Kidney epithelial cell (primary cell): ENCODE results near the gene TBX3. TPM values are rescaled to one million over a fixed set of nuclear protein-coding genes. Genes with fewer than 3 reads are reported as not detected.
A peak's percentile ranks its signal among the peaks of the same experiment; 100 is the strongest.

Source experiments
- DNase-seq: peaks from one replicate; pipeline ENCODE4 v3.0.0-alpha.2; 2010; ENCODE audit warnings: low read depth
- H3K27me3 ChIP-seq: 2 replicates; pipeline ENCODE4 v1.6.0; 2011; ENCODE audit warnings: low read length; ENCODE audit not compliant: control insufficient read depth, insufficient read depth
- H3K36me3 ChIP-seq: 2 replicates; pipeline ENCODE4 v1.5.1; 2011; ENCODE audit warnings: low read length; ENCODE audit not compliant: control insufficient read depth, insufficient read depth
- H3K4me3 ChIP-seq: 2 replicates; pipeline ENCODE4 v1.5.1; 2011; ENCODE audit warnings: low read depth, mild to moderate bottlenecking, control low read depth, low read length
- total RNA-seq: library from RNA; depleted of rRNA; stranded (reverse); fragments of >200 nt; gene quantifications from 2 replicates; pipeline ENCODE4 v1.2.3, GENCODE V29; 2015
- TF ChIP-seq, protein P1 (sequence below): IDR thresholded peaks from 2 replicates; pipeline ENCODE4 v1.5.1; 2011; ENCODE audit warnings: mild to moderate bottlenecking, moderate library complexity, low read length, control low read depth, inconsistent platforms; ENCODE audit not compliant: insufficient read depth, poor library complexity, severe bottlenecking

TBX3 gene
- total RNA-seq, 1 donor from 2014 or later = 12.2 TPM

GRCh38 chr12:114686426-114686772 lies 2.4 kb upstream of the TBX3 start:
- Histone ChIP-seq H3K4me3 (no peak overlapping the region), H3K36me3 (no peaks in the 10 kb centered on the region), H3K27me3 (peaks cover 54% of the 10 kb centered on the region)
- no peak for DNase-seq
- TF ChIP-seq, protein P1, sequence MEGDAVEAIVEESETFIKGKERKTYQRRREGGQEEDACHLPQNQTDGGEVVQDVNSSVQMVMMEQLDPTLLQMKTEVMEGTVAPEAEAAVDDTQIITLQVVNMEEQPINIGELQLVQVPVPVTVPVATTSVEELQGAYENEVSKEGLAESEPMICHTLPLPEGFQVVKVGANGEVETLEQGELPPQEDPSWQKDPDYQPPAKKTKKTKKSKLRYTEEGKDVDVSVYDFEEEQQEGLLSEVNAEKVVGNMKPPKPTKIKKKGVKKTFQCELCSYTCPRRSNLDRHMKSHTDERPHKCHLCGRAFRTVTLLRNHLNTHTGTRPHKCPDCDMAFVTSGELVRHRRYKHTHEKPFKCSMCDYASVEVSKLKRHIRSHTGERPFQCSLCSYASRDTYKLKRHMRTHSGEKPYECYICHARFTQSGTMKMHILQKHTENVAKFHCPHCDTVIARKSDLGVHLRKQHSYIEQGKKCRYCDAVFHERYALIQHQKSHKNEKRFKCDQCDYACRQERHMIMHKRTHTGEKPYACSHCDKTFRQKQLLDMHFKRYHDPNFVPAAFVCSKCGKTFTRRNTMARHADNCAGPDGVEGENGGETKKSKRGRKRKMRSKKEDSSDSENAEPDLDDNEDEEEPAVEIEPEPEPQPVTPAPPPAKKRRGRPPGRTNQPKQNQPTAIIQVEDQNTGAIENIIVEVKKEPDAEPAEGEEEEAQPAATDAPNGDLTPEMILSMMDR = no peak

DNA sequence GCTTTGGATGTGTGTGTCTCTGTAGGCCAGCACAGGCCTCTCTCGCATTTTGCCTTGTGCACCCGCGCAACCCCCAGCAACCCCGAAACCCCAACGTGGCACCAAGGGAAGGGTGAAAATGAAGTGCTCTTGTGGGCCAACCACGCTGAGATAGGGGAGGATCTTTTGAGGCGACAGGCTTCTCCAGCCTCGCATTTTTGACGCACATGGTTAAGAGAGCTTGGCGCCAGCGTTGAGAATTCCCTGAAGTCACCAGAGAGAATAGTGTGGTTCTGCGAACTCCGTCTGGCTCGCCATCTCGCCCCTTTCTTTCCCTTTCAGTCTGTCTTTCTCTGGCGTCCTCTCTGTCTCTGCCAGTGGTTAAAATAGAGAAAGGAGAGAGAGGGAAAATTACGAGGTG lies 1.9 kb upstream of the TBX3 start:
- peaks cover 49% of the 10 kb centered on the region for H3K27me3 ChIP-seq
- no peak overlapping the region for H3K4me3 ChIP-seq
- no peaks in the 10 kb centered on the region for H3K36me3 ChIP-seq
- DNase-seq = no peak
- TF ChIP-seq, protein P1 = no peak

DNA sequence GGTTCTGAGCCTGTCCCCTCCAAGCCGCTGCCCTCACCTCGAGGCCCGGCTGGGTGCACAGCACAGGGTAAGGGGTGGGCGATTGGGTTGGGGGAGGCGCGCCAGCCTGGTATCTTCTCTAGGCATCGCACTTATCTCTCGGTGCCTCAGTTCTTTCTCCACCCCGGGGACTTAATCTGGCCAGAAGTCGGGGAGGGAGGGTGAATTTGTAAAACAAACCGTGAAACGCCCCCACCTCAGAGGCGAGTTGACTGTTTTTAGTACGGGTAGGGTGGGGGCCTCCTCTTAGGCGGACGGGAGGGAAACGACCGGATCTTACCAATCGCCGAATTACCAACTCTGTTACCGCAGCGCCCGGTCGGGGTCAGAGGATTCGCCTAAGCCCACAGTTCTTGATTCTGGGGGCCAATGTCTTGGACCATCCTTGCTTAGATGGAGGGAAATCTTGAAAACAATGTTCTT lies 1.4 kb upstream of the TBX3 start:
- TF ChIP-seq, protein P1 = no peak
- no peaks in the 10 kb centered on the region for H3K36me3 ChIP-seq
- DNase-seq = no peak
- peaks cover 44% of the 10 kb centered on the region for H3K27me3 ChIP-seq
- peak overlapping the region; percentile 69 for H3K4me3 ChIP-seq

- Histone ChIP-seq H3K4me3 (peak overlapping the region; percentile 69), H3K27me3 (peaks cover 39% of the 10 kb centered on the region), H3K36me3 (no peaks in the 10 kb centered on the region)
- DNase-seq = no peak
- TF ChIP-seq, protein P1 = no peak
Measured at GRCh38 chr12:114684870-114685273, 897 bp upstream of the TBX3 start.

DNA sequence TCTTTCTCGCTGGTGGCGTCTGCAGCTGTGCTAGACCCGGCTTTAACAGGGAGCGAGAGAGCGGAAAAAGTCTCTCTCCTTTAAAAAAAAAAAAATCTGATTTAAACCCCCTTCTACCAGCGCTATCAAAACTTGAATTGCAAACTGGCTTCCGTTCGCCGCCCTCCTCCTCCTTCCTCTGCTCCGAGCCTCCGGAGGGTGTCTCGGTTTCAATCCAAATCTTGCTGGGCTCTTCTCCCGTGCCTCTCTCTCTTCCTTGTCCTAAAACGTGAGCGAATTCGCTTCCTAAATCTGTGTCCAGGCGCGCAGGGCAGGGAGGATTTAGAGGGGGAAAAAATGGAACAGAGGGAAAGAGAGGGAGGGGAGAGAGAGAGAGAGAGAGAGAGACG lies 272 bp downstream of the TBX3 start:
- no peak for DNase-seq
- TF ChIP-seq, protein P1 = no peak
- Histone ChIP-seq H3K4me3 (peak overlapping the region; percentile 69), H3K27me3 (peaks cover 29% of the 10 kb centered on the region), H3K36me3 (no peaks in the 10 kb centered on the region)
